GM12878 (cell line): ENCODE measurements around the gene ST13. TPM values are rescaled to one million over a fixed set of nuclear protein-coding genes. Genes with fewer than 3 reads are reported as not detected.

Source experiments
- BMI1 ChIP-seq: fragments of 450-650 bp; IDR thresholded peaks from 2 replicates; pipeline ENCODE4 v1.6.1; 2016; ENCODE audit warnings: mild to moderate bottlenecking, moderate library complexity, borderline replicate concordance
- CEBPB ChIP-seq, 2 experiments: fragments of 150-350 bp in 1 of 2; IDR thresholded peaks; 2 replicates each; pipeline ENCODE4 v1.6.1; 2012 to 2014; ENCODE audit warnings: low read depth in 2 of 2, low read length in 2 of 2, borderline replicate concordance in 1 of 2, inconsistent platforms in 1 of 2
- CHD4 ChIP-seq: fragments of 200-600 bp; sonication (generic); IDR thresholded peaks from 2 replicates; pipeline ENCODE4 v1.6.1; 2016; ENCODE audit warnings: mild to moderate bottlenecking
- E4F1 ChIP-seq: fragments of 450-650 bp; IDR thresholded peaks from 2 replicates; pipeline ENCODE4 v1.6.1; 2018; ENCODE audit warnings: borderline replicate concordance, mild to moderate bottlenecking; ENCODE audit not compliant: partially characterized antibody
- HSF1 ChIP-seq: fragments of 150-350 bp; IDR thresholded peaks from 2 replicates; pipeline ENCODE4 v1.6.1; 2014; ENCODE audit warnings: mild to moderate bottlenecking, low read depth, low read length
- IRF4 ChIP-seq: IDR thresholded peaks from 2 replicates; pipeline ENCODE4 v1.6.1; 2011; ENCODE audit warnings: low read depth, low read length
- MYB ChIP-seq: fragments of 150-350 bp; IDR thresholded peaks from 2 replicates; pipeline ENCODE4 v1.6.1; 2014; ENCODE audit warnings: mild to moderate bottlenecking, low read depth, low read length, borderline replicate concordance
- PBX3 ChIP-seq: IDR thresholded peaks from 2 replicates; pipeline ENCODE4 v1.6.1; 2011; ENCODE audit warnings: mild to moderate bottlenecking, low read depth, low read length, moderate library complexity; ENCODE audit not compliant: insufficient replicate concordance
- POLR2AphosphoS5 ChIP-seq: IDR thresholded peaks from 2 replicates; pipeline ENCODE4 v1.6.1; 2011; ENCODE audit warnings: mild to moderate bottlenecking, low read length, inconsistent platforms
- STAT1 ChIP-seq: fragments of 450-650 bp; conservative IDR thresholded peaks from 2 replicates; pipeline ENCODE4 v1.6.1; 2014; ENCODE audit warnings: antibody characterized with exemption, mild to moderate bottlenecking
- TBL1XR1 ChIP-seq: IDR thresholded peaks from 2 replicates; pipeline ENCODE4 v1.6.1; 2012; ENCODE audit warnings: low read depth, low read length, improper control_type of control experiment
- WRNIP1 ChIP-seq: IDR thresholded peaks from 2 replicates; pipeline ENCODE4 v1.6.1; 2011; ENCODE audit warnings: low read depth, low read length, improper control_type of control experiment, borderline replicate concordance
- ZBTB11 ChIP-seq: fragments of 450-650 bp; formaldehyde crosslinking; IDR thresholded peaks from 2 replicates; pipeline ENCODE4 v1.5.0; 2022; ENCODE audit warnings: mild to moderate bottlenecking, missing genetic modification characterization
- ZBTB40 ChIP-seq: fragments of 450-650 bp; IDR thresholded peaks from 2 replicates; pipeline ENCODE4 v1.6.1; 2016; ENCODE audit warnings: mild to moderate bottlenecking, moderate library complexity, borderline replicate concordance
- ZNF24 ChIP-seq: fragments of 450-650 bp; IDR thresholded peaks from 2 replicates; pipeline ENCODE4 v1.6.1; 2017; ENCODE audit warnings: antibody characterized with exemption, mild to moderate bottlenecking
- polyA plus RNA-seq, 11 experiments: library from polyadenylated mRNA; depleted of rRNA in 4 of 11; unstranded in 6 of 11; stranded (reverse) in 5 of 11; fragments of >200 nt; fragmentation: Nextera tagmentation in 4 of 11; fragmentation: Illumina TruSeq in 1 of 11; extraction: Ambion mirVana in 4 of 11; extraction: Trizol in 1 of 11; gene quantifications; 1 replicate in 1 of 11; 2 replicates in 10 of 11; pipeline versions ENCODE4 v1.2.1 to v1.2.3, GENCODE V29; 2011 to 2016; ENCODE audit warnings: inconsistent platforms in 2 of 11, missing spikeins in 2 of 11, low read depth in 1 of 11
- total RNA-seq, 4 experiments: library from RNA; depleted of rRNA in 3 of 4; stranded (reverse); fragments of >200 nt in 3 of 4; fragmentation: Illumina TruSeq in 1 of 4; extraction: Trizol in 1 of 4; gene quantifications; 2 replicates each; pipeline versions ENCODE4 v1.2.1 to v1.2.3, GENCODE V29; 2013 to 2021
- TF ChIP-seq, protein P1 (sequence below): IDR thresholded peaks from 2 replicates; pipeline ENCODE4 v1.6.1; 2012; ENCODE audit warnings: low read depth, low read length, improper control_type of control experiment

Gene ST13
- total and polyA plus RNA-seq, 10 of the 15 experiments (the other 5 are each of a cell fraction or from before 2014, with no cell fraction given) = 52.5 to 286 (median 181) TPM

- TF ChIP-seq ZBTB11 (no peak), STAT1 (no peak), CEBPB (IDR thresholded peaks at IDR 0.05; ENCODE audit: borderline replicate concordance in 1 of 2, low read depth in 2 of 2, low read length in 2 of 2) (no peak), ZBTB40 (no peak), CHD4 (no peak), BMI1 (no peak), IRF4 (no peak), TBL1XR1 (no peak), E4F1 (no peak), WRNIP1 (no peak), MYB (no peak), HSF1 (no peak), POLR2AphosphoS5 (no peak), ZNF24 (no peak), PBX3 (no peak)
- TF ChIP-seq, protein P1, sequence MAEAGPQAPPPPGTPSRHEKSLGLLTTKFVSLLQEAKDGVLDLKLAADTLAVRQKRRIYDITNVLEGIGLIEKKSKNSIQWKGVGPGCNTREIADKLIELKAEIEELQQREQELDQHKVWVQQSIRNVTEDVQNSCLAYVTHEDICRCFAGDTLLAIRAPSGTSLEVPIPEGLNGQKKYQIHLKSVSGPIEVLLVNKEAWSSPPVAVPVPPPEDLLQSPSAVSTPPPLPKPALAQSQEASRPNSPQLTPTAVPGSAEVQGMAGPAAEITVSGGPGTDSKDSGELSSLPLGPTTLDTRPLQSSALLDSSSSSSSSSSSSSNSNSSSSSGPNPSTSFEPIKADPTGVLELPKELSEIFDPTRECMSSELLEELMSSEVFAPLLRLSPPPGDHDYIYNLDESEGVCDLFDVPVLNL = no peak
These were observed 393 bp downstream of the ST13 start (continued) for GRCh38 chr22:40855979-40856512.
